ENCODE results near the gene SKI.

The SKI gene

GRCh38 chr1:2290171-2290578, 62.1 kb downstream of the SKI start:
- DNase-seq (ENCODE audit: extremely low spot score), result no peak
- TF ChIP-seq, protein P1, sequence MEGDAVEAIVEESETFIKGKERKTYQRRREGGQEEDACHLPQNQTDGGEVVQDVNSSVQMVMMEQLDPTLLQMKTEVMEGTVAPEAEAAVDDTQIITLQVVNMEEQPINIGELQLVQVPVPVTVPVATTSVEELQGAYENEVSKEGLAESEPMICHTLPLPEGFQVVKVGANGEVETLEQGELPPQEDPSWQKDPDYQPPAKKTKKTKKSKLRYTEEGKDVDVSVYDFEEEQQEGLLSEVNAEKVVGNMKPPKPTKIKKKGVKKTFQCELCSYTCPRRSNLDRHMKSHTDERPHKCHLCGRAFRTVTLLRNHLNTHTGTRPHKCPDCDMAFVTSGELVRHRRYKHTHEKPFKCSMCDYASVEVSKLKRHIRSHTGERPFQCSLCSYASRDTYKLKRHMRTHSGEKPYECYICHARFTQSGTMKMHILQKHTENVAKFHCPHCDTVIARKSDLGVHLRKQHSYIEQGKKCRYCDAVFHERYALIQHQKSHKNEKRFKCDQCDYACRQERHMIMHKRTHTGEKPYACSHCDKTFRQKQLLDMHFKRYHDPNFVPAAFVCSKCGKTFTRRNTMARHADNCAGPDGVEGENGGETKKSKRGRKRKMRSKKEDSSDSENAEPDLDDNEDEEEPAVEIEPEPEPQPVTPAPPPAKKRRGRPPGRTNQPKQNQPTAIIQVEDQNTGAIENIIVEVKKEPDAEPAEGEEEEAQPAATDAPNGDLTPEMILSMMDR (IDR thresholded peaks at IDR 0.05; ENCODE audit: control extremely low read depth, extremely low read depth, low read depth, missing control alignments), result no peak
- ChIA-PET POLR2A (no interaction called here), CTCF (interaction anchor here (1.4 kb wide), 1 partner anchor 25 kb away, joined by 4 read pairs; no protein-coding TSS in a partner anchor)

GRCh38 chr1:2290595-2291510, 62.7 kb downstream of the SKI start:
- peak; percentile 70 for DNase-seq (ENCODE audit: extremely low spot score)
- TF ChIP-seq, protein P1 (IDR thresholded peaks at IDR 0.05; ENCODE audit: control extremely low read depth, extremely low read depth, low read depth, missing control alignments), result no peak
- ChIA-PET POLR2A (no interaction called here), CTCF (interaction anchor here (1.4 kb wide), 1 partner anchor 24 kb away, joined by 4 read pairs; no protein-coding TSS in a partner anchor)

- ChIA-PET POLR2A (no interaction called here), CTCF (interaction anchor here (1.0 to 1.4 kb wide), 3 partner anchors 23 to 24 kb away, joined by 4 to 5 read pairs (median 4); no protein-coding TSS in a partner anchor)
- no peak for DNase-seq (ENCODE audit: extremely low spot score)
- TF ChIP-seq, protein P1 (IDR thresholded peaks at IDR 0.05; ENCODE audit: control extremely low read depth, extremely low read depth, low read depth, missing control alignments), result no peak
Observed at GRCh38 chr1:2291577-2291976, 63.5 kb downstream of the SKI start.

GRCh38 chr1:2292725-2293450, 64.8 kb downstream of the SKI start:
- POLR2A ChIA-PET, result no interaction called here
- CTCF ChIA-PET, result interaction anchor here (1.0 to 1.4 kb wide), 3 partner anchors 21 to 23 kb away, joined by 4 to 5 read pairs (median 4); no protein-coding TSS in a partner anchor
- DNase-seq (ENCODE audit: extremely low spot score), result no peak
- TF ChIP-seq, protein P1 (IDR thresholded peaks at IDR 0.05; ENCODE audit: control extremely low read depth, extremely low read depth, low read depth, missing control alignments), result no peak

DNA sequence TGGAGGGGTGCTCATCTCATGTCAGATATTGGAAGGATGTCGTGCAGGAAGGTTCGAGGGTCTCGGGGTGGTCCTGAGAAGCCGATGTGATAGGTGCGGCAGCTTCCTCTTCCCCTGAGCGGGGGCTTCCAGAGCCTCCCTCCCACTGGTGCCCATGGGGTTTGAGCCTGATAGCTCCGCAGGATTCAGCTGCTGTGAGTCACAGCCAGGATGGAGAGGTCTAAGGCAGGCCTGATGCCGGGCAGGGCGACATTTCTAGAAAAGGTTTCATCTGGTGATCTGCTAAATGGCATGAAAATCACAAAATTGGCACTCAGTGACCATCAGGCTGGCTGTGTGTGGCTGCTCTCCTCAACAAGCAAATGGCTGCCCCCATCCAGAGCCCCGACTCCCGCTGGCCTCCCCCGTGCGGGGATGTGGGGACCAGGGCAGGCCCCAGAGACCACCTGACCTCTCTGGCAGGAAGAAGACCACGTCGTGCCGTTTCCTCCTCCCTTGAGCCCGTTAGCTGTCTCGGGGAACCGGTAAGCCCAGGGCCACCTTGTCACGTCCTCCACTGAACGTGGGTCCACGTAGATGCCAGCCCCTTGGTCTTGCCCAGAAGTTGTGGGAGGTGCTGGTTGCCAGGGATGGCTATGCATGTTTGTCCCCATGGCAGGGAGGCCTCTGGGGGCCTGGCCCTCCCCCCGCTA, 66.1 kb downstream of the SKI start:
- TF ChIP-seq, protein P1 (IDR thresholded peaks at IDR 0.05; ENCODE audit: control extremely low read depth, extremely low read depth, low read depth, missing control alignments), result no peak
- CTCF ChIA-PET, result interaction anchor here (1.4 kb wide), 1 partner anchor 21 kb away, joined by 4 read pairs; no protein-coding TSS in a partner anchor
- POLR2A ChIA-PET, result no interaction called here
- no peak for DNase-seq (ENCODE audit: extremely low spot score)

DNA sequence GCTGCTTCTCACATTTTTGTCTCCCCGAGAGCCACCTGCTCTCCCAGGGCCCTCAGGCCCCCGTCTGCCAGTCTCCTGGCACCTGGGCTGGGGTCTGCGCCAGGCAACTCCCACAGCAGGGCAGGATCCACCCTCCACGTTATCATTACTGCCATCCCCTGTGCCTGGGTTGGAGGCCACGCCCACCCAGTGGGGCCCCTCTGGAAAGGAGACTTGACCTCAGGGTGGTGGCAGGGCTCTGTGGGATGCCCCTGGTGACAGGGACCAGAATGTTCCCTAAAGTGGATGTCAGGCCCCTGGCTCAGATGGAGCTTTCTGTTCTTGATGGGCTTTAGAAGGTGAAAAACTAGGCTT, 66.6 kb downstream of the SKI start:
- TF ChIP-seq, protein P1 (IDR thresholded peaks at IDR 0.05; ENCODE audit: control extremely low read depth, extremely low read depth, low read depth, missing control alignments), result no peak
- ChIA-PET POLR2A (no interaction called here), CTCF (no interaction called here)
- DNase-seq (ENCODE audit: extremely low spot score), result no peak
